ENCODE measurements around the gene NARS2. TPM values are rescaled to one million over a fixed set of nuclear protein-coding genes. Genes with fewer than 3 reads are reported as not detected.
A peak's percentile ranks its signal among the peaks of the same experiment; 100 is the strongest.

The NARS2 gene
- polyA plus RNA-seq, 2 donors, result 8.3 to 17.2 TPM

- Histone ChIP-seq H3K27me3 (ENCODE audit: control insufficient read depth in 1 of 2, insufficient read depth in 2 of 2, low read length in 2 of 2) (no peaks in the 10 kb centered on the region), H3K4me3 (ENCODE audit: low read depth in 1 of 2, low read length in 2 of 2) (no peak overlapping the region), H3K9me3 (ENCODE audit: control insufficient read depth in 2 of 2, insufficient read depth in 1 of 2, low read depth in 1 of 2, low read length in 1 of 2) (no peaks in the 10 kb centered on the region), H3K36me3 (ENCODE audit: control insufficient read depth in 2 of 2, insufficient read depth in 2 of 2, low read length in 1 of 2) (no peaks in the 10 kb centered on the region), H3K27ac (ENCODE audit: low read depth in 2 of 2, low read length in 1 of 2) (no peak overlapping the region), H3K4me1 (ENCODE audit: control insufficient read depth in 2 of 2, insufficient read depth in 2 of 2, low read length in 1 of 2) (no peaks in the 10 kb centered on the region)
- WGBS, 2 donors, result 57 to 70% methylated on average over 4 of the region's 4 CpGs
Observed at GRCh38 chr11:78425399-78426070, 149.1 kb downstream of the NARS2 start.

DNA sequence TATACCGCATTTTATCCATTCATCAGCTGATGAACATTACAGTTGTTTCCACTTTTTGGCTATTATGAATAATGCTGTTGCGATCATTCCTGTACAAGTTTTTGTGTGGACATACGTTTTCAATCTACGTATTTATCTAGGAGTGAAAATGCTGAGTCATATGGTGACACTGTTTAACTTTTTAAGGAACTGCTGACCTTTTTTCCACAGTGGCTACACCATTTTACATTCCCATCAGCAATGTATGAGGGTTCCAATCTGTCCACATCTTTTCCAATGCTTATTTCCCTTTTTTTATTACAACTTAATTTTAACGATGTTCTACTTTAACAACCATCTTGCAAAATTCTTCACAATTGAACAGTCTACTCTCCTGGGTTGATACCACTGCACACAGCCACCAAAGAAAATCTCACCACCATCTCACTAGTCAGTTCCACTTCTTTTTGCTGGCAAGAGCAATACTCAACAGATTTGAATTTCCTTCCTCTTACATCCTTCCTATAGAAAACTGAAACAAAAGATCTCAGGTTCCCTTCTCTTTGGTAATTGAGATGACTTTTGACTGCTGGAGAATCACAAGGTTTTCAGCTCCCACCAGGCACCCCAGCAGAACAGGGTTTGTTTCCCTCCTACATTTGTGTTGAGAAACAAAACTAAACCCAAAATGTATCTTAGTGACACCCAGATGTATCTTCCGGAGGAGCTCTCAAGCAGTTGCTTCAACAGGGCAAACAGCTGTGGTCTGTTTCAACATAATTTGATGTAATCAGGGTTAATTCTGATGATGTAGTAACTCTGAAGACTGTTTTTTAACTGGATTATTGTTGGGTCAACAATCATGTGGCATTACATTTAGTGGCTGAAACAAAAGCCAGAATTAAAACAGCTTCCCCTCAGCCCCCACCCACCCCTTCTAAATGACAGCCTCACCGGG lies 150.1 kb downstream of the NARS2 start:
- Histone ChIP-seq H3K36me3 (ENCODE audit: control insufficient read depth in 2 of 2, insufficient read depth in 2 of 2, low read length in 1 of 2) (no peaks in the 10 kb centered on the region), H3K27ac (ENCODE audit: low read depth in 2 of 2, low read length in 1 of 2) (no peak overlapping the region), H3K27me3 (ENCODE audit: control insufficient read depth in 1 of 2, insufficient read depth in 2 of 2, low read length in 2 of 2) (no peaks in the 10 kb centered on the region), H3K4me1 (ENCODE audit: control insufficient read depth in 2 of 2, insufficient read depth in 2 of 2, low read length in 1 of 2) (peaks cover 0 to 2% of the 10 kb centered on the region in 2 donors), H3K4me3 (ENCODE audit: low read depth in 1 of 2, low read length in 2 of 2) (no peak overlapping the region), H3K9me3 (ENCODE audit: control insufficient read depth in 2 of 2, insufficient read depth in 1 of 2, low read depth in 1 of 2, low read length in 1 of 2) (no peaks in the 10 kb centered on the region)
- WGBS, 2 donors, result 73 to 78% methylated on average over 7 of the region's 7 CpGs

GRCh38 chr11:78423241-78423640 lies 151.4 kb downstream of the NARS2 start:
- Histone ChIP-seq H3K27ac (ENCODE audit: low read depth in 2 of 2, low read length in 1 of 2) (no peak overlapping the region), H3K4me3 (ENCODE audit: low read depth in 1 of 2, low read length in 2 of 2) (no peak overlapping the region), H3K9me3 (ENCODE audit: control insufficient read depth in 2 of 2, insufficient read depth in 1 of 2, low read depth in 1 of 2, low read length in 1 of 2) (no peaks in the 10 kb centered on the region), H3K27me3 (ENCODE audit: control insufficient read depth in 1 of 2, insufficient read depth in 2 of 2, low read length in 2 of 2) (no peaks in the 10 kb centered on the region), H3K36me3 (ENCODE audit: control insufficient read depth in 2 of 2, insufficient read depth in 2 of 2, low read length in 1 of 2) (no peaks in the 10 kb centered on the region), H3K4me1 (ENCODE audit: control insufficient read depth in 2 of 2, insufficient read depth in 2 of 2, low read length in 1 of 2) (peaks cover 0 to 2% of the 10 kb centered on the region in 2 donors)
- 61 to 71% methylated on average over 2 of the region's 2 CpGs for WGBS, 2 donors

DNA sequence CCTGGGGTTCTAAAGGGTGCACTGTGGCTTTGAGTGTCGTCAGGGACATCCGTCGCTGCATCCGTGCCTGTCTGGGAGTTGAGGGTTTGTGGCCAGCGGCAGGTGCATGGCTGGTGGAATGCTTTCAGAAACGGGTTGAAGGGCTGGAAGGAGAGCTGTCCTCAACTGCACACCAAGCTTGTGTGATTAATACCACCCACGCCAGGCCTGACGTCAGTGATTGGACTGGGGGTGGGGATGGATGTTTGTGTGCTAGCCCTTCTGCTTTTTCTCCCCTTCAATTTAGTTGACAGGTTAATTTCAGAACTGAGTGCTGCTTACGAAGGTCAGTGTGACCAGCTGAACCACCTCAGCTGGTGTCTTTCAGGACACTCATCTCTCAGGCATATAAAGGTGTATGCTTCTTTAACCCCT lies 153.9 kb downstream of the NARS2 start:
- peaks cover 2 to 4% of the 10 kb centered on the region in 2 donors for H3K4me1 ChIP-seq (ENCODE audit: control insufficient read depth in 2 of 2, insufficient read depth in 2 of 2, low read length in 1 of 2)

DNA sequence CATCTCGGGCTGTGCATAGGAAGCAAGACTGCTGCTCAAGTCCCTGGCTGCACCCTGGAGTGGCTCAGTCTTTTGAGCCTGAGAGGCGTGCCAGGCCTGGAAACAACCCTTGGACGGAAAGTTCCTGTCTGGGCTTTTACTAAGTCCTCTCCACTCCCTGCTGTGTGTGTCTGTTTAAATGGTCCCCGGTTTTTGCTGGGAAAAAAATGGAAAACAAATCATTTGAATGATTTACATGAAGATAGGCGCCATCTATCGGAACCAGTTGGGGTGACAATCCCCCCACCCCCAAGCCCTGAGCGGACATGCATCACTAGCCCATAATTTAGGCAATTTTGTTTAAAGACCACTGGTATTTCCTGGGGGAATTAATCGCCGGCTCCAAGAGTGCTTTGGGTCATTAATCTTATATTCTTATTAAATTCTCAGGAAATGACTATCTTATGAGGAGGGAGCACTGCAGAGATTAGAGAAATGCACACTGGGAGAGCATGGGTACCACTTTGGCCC lies 154.4 kb downstream of the NARS2 start:
- H3K27me3 ChIP-seq (ENCODE audit: control insufficient read depth in 1 of 2, insufficient read depth in 2 of 2, low read length in 2 of 2), result no peaks in the 10 kb centered on the region
- 7% methylated on average over 9 of the region's 9 CpGs for WGBS, 2 donors
- no peak overlapping the region for H3K4me3 ChIP-seq (ENCODE audit: low read depth in 1 of 2, low read length in 2 of 2)
- H3K9me3 ChIP-seq (ENCODE audit: control insufficient read depth in 2 of 2, insufficient read depth in 1 of 2, low read depth in 1 of 2, low read length in 1 of 2), result no peaks in the 10 kb centered on the region
- peaks cover 2 to 4% of the 10 kb centered on the region in 2 donors for H3K4me1 ChIP-seq (ENCODE audit: control insufficient read depth in 2 of 2, insufficient read depth in 2 of 2, low read length in 1 of 2)
- peak overlapping the region in 1 of 2 donors; percentile 33 for H3K27ac ChIP-seq (ENCODE audit: low read depth in 2 of 2, low read length in 1 of 2)
- peaks cover 0 to 2% of the 10 kb centered on the region in 2 donors for H3K36me3 ChIP-seq (ENCODE audit: control insufficient read depth in 2 of 2, insufficient read depth in 2 of 2, low read length in 1 of 2)

More for the DNA sequence above, 153.9 kb downstream of the NARS2 start:
- WGBS, 2 donors, result 34 to 37% methylated on average over 9 of the region's 9 CpGs
- H3K4me3 ChIP-seq (ENCODE audit: low read depth in 1 of 2, low read length in 2 of 2), result no peak overlapping the region
- no peak overlapping the region for H3K27ac ChIP-seq (ENCODE audit: low read depth in 2 of 2, low read length in 1 of 2)
- no peaks in the 10 kb centered on the region for H3K27me3 ChIP-seq (ENCODE audit: control insufficient read depth in 1 of 2, insufficient read depth in 2 of 2, low read length in 2 of 2)
- no peaks in the 10 kb centered on the region for H3K9me3 ChIP-seq (ENCODE audit: control insufficient read depth in 2 of 2, insufficient read depth in 1 of 2, low read depth in 1 of 2, low read length in 1 of 2)
- H3K36me3 ChIP-seq (ENCODE audit: control insufficient read depth in 2 of 2, insufficient read depth in 2 of 2, low read length in 1 of 2), result peaks cover 0 to 2% of the 10 kb centered on the region in 2 donors

DNA sequence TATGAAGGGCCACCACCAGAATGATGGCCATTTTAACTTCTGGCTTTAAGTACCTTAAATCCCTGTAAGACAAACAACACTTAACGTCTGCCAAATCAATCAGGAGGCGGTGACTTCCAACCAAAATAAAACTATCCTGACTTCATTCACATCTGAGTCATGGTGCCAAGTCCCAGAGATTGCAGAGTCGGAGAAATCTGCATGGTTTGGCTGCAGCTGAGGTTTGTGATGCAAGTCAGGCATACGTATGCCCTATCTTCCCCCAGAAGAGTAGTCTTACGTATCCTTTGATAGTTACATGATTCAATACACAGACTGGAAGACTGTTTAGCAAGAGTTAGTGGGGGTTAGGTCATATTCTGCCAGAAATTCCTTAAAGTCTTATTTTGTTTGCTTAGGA lies 155.3 kb downstream of the NARS2 start:
- 21 to 24% methylated on average over 5 of the region's 5 CpGs for WGBS, 2 donors
- peak overlapping the region in 1 of 2 donors; percentile 42 for H3K27ac ChIP-seq (ENCODE audit: low read depth in 2 of 2, low read length in 1 of 2)
- H3K9me3 ChIP-seq (ENCODE audit: control insufficient read depth in 2 of 2, insufficient read depth in 1 of 2, low read depth in 1 of 2, low read length in 1 of 2), result no peaks in the 10 kb centered on the region
- H3K4me1 ChIP-seq (ENCODE audit: control insufficient read depth in 2 of 2, insufficient read depth in 2 of 2, low read length in 1 of 2), result peaks cover 2 to 4% of the 10 kb centered on the region in 2 donors
- no peak overlapping the region for H3K4me3 ChIP-seq (ENCODE audit: low read depth in 1 of 2, low read length in 2 of 2)
- peaks cover 0 to 2% of the 10 kb centered on the region in 2 donors for H3K36me3 ChIP-seq (ENCODE audit: control insufficient read depth in 2 of 2, insufficient read depth in 2 of 2, low read length in 1 of 2)
- no peaks in the 10 kb centered on the region for H3K27me3 ChIP-seq (ENCODE audit: control insufficient read depth in 1 of 2, insufficient read depth in 2 of 2, low read length in 2 of 2)

GRCh38 chr11:78418584-78419211 lies 156.0 kb downstream of the NARS2 start:
- 35 to 37% methylated on average over 11 of the region's 11 CpGs for WGBS, 2 donors
- Histone ChIP-seq H3K36me3 (ENCODE audit: control insufficient read depth in 2 of 2, insufficient read depth in 2 of 2, low read length in 1 of 2) (peaks cover 0 to 2% of the 10 kb centered on the region in 2 donors), H3K4me1 (ENCODE audit: control insufficient read depth in 2 of 2, insufficient read depth in 2 of 2, low read length in 1 of 2) (peaks cover 2 to 4% of the 10 kb centered on the region in 2 donors)

DNA sequence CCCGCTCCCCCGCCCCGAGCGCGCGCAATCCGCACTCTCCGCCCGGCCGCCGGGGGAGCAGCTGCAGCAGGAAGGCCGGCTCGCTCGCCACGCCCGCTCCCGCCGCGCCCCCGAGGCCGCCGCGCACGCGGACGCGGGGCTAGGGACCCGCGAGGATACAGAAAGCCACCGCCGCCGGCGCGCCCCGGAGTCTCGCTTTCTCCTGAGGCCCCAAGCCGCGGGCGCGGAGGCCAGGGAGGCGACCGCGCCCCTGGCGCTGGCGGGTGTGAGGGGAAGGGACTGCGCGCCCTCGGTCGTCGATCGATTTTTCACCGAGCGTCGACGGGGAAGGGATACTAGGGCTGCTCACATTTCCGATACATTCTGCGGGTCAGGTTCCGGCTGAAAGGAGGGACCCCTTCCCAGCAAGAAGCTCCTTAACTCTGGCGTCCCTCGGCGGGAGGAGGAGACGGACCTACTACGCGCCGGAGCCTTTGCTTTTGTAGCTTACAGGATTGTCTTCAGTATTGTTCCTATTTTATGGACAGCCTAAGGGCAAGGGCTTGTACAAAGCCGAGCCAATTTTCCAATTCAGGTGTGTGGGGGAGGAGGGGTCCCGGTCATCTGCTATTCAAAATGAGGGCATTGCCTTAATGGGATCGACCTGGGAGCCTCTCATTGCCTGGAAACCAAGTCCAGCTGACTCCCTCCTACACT lies 156.6 kb downstream of the NARS2 start:
- Histone ChIP-seq H3K27ac (ENCODE audit: low read depth in 2 of 2, low read length in 1 of 2) (peak overlapping the region; percentile 28 to 65), H3K4me1 (ENCODE audit: control insufficient read depth in 2 of 2, insufficient read depth in 2 of 2, low read length in 1 of 2) (peaks cover 2 to 4% of the 10 kb centered on the region in 2 donors), H3K36me3 (ENCODE audit: control insufficient read depth in 2 of 2, insufficient read depth in 2 of 2, low read length in 1 of 2) (peaks cover 0 to 2% of the 10 kb centered on the region in 2 donors), H3K9me3 (ENCODE audit: control insufficient read depth in 2 of 2, insufficient read depth in 1 of 2, low read depth in 1 of 2, low read length in 1 of 2) (no peaks in the 10 kb centered on the region), H3K27me3 (ENCODE audit: control insufficient read depth in 1 of 2, insufficient read depth in 2 of 2, low read length in 2 of 2) (no peaks in the 10 kb centered on the region), H3K4me3 (ENCODE audit: low read depth in 1 of 2, low read length in 2 of 2) (peak overlapping the region; percentile 62 to 89)
- WGBS, 2 donors, result 0 to 1% methylated on average over 54 to 68 of the region's 68 CpGs

More at GRCh38 chr11:78418584-78419211, 156.0 kb downstream of the NARS2 start:
- Histone ChIP-seq H3K9me3 (ENCODE audit: control insufficient read depth in 2 of 2, insufficient read depth in 1 of 2, low read depth in 1 of 2, low read length in 1 of 2) (no peaks in the 10 kb centered on the region), H3K4me3 (ENCODE audit: low read depth in 1 of 2, low read length in 2 of 2) (peak overlapping the region in 1 of 2 donors; percentile 89), H3K27me3 (ENCODE audit: control insufficient read depth in 1 of 2, insufficient read depth in 2 of 2, low read length in 2 of 2) (no peaks in the 10 kb centered on the region), H3K27ac (ENCODE audit: low read depth in 2 of 2, low read length in 1 of 2) (peak overlapping the region; percentile 3 to 42)

All from esophagus (tissue), 2 donors.